GM21619 (cell line): ENCODE data around the gene PRPSAP2.
"Not testable (repeated sequence)": the region's sequence is repeated elsewhere in the genome, so short reads cannot be mapped to it uniquely, and the experiment has no call there.

Experiments
- ATAC-seq: cut with Tn5 transposase; IDR thresholded peaks from one replicate; pipeline ENCODE4 v1.9.1; 2021; ENCODE audit not compliant: unreplicated experiment

PRPSAP2 gene

DNA sequence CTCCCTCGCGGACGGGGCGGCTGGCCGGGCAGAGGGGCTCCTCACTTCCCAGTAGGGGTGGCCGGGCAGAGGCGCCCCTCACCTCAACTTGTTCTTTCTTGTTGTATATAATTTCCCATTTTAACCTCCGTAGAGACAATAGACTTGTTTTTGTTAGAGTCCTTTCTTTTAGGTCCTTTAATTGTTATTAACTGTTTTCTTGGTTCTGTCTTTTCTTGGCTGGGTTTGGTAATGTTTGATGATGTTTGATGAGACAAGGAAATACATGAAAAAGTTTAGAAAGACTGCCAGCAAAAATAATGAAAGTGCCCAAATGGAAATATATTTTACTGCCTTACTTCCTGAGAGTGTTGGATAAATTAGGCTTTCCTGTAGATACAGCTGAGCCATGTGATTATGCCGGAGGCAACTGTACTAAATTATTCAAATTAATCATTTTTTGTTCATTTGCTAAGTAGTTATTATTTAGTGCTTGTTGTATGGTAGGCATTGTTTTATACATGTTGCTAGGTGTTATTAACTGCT, 30.9 kb downstream of the PRPSAP2 start:
- ATAC-seq: no peak

GRCh38 chr17:18889658-18890057, 31.7 kb downstream of the PRPSAP2 start:
- ATAC-seq: no peak

DNA sequence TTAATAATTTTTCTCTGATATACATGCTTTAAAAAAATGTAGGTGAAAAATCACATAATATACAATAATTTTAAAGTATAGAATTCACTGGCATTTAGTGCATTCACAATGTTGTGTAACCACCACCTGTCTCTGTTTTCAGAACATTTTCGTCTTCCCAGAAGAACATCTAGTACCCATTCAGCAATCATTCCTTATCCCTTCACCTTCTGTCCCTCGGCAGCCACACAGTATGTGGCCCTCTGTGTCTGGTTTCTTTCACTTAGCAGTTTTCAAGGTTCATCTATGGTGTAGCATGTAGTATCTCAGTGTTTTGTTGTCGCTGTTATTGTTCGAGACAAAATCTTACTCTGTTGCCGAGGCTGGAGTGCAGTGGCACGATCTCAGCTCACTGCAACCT, 33.6 kb downstream of the PRPSAP2 start:
- no peak for ATAC-seq

DNA sequence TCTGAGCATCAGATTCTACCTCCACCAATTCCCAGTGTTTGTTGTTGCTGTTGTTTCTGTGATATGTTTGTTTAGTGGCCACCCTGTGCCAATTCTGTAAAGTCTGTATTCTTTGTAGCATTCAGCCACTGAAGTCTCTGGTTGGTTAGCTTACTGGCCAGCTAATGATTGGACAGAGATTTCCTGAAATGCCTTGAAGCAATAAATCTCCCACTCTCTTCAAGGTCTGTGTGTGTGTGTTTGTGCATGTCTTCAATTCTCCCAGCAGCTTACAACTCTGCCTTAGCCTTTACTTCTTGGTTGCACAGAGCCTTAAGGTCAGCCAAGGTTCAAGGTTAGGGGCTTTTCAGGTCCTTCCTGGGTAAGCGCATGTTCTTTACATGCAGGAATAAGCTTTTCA, 38.2 kb downstream of the PRPSAP2 start:
- ATAC-seq: no peak

DNA sequence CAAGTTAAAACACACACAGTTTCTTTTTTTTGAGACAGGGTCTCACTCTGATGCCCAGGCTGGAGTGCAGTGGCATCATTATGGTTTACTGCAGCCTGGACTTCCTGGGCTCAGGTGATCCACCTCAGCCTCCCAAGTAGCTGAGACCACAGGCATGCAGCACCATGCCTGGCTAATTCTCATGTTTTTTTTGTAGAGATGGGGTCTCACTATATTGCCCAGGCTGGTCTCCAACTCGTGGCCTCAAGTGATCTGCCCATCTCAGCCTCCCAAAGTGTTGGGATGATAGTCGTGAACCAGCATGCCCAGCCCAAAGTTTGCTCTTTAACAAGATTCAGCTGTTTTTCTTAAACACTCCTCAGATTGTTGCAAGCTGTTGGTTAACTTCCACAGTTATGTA, 39.0 kb downstream of the PRPSAP2 start:
- no peak for ATAC-seq

- ATAC-seq: no peak
These were observed 46.6 kb downstream of the PRPSAP2 start for GRCh38 chr17:18904482-18904881.

DNA sequence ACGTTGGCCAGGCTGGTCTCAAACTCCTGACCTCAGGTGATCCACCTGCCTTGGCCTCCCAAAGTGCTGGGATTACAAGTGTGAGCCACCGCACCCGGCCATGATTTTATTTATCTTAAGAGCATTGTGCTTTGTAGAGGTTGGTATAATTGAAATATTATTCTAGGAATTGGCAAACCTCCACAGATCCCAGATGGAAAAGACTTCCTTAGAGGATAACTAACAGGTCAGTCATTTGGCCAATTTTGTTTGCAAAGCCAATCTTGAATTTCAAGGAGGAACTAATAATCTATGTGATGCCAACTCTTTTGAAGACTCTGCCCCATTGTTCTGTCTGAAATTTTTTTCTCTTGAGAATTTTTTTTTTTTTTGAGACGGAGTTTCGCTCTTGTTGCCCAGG, 47.3 kb downstream of the PRPSAP2 start:
- no peak for ATAC-seq

DNA sequence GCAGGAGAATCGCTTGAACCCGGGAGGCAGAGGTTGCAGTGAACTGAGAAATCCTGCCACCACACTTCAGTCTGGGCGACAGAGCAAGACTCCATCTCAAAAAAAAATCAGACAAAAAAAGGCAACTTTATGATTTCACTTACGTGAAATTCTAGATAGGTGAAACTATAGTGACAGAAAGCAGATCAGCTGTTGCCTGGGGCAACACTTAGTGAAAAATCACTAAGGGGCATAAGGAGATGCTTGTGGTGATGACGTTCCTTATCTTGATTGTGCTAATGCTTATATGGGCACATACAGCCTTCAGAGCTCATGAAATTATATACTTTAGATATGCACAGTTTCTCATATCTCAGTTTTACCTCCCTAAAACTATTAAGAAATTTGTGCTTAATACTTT, 52.4 kb downstream of the PRPSAP2 start:
- no peak for ATAC-seq

DNA sequence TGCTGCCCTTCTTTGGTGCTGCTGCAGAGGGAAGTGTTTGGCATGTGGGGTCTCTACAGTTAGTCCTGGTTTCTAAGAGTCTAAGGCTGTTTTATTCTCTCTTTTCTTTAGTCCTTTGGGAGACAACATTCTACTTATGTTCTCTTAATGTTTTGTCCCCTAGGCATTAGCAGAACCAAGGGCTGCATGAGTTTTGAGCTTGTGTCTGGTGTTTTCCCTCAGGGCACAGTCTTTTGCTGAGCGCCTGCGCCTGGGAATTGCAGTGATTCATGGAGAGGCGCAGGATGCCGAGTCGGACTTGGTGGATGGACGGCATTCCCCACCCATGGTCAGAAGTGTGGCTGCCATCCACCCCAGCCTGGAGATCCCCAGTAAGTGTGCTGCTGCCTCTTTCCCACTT, 53.0 kb downstream of the PRPSAP2 start:
- ATAC-seq: no peak

GRCh38 chr17:18916816-18917500, 59.0 kb downstream of the PRPSAP2 start:
- no peak for ATAC-seq

DNA sequence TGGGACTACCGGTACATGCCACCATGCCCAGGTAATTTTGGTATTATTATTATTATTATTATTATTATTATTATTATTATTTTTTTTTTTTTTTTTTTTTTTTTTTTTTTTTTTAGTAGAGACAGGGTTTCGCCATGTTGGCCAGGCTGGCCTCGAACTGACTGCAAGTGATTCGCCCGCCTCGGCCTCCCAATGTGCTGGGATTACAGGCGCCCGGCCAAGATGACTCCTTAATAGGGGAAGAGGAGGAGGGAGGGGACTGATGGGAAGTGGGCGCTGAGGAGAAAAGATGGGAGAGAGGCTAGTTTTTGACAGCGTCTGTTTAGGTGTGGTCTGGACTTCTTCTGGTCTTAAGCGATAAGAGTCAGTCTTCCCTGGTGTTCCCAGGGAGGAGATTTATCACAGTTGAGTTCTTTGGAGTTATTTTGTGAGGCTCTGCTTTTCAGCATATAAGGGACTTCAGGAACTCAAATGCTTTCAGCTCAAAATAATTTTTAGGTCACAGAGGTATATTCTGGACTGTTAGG, 59.6 kb downstream of the PRPSAP2 start:
- no peak for ATAC-seq

DNA sequence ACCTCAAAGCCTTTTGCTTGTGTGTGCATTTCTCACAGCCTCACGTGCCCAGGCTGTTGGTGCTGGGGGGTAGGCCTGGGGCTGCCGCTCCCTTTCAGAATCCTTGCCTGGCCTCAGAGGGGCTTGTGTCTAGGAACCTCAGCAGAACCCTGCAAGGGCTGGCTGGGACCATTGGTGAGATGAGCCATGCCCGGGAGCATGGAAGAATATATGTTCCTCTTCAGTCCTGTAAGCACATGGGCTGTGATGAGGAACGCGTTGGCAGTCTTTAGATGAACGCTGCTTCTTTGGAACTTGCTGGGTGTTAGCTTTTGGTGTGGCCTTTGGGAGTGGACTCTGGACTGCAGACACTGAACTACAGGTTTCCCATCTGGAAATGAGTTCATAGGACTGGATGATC, 62.0 kb downstream of the PRPSAP2 start:
- no peak for ATAC-seq

GRCh38 chr17:18920911-18921441, 63.0 kb downstream of the PRPSAP2 start:
- peak; percentile 31 for ATAC-seq

- ATAC-seq: no peak
These were observed 63.6 kb downstream of the PRPSAP2 start for GRCh38 chr17:18921485-18921884.

- ATAC-seq: peak; percentile 64
These were observed 64.1 kb downstream of the PRPSAP2 start for GRCh38 chr17:18921912-18922451.

- ATAC-seq: not testable (repeated sequence)
These were observed 64.7 kb downstream of the PRPSAP2 start for GRCh38 chr17:18922596-18922995.

DNA sequence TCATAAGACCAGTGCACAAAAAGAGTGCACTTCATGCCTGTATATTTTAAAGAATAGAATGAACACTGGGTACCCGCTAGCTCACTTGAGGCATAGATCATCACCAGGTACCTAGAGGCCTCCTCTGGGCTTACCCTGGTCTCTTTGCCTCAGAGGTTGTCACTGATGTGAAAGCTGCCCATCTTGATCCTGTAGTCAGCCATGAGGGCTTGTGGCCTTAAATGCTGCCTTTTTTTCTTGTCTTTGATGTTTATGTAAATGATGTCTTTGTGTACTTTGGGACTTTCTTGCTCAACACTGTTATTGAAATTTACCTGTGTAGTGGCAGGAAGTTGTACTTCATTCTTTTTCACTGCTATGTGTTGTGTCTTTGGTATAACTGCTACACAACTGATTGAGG, 67.3 kb downstream of the PRPSAP2 start:
- no peak for ATAC-seq

GRCh38 chr17:18928628-18929125, 70.7 kb downstream of the PRPSAP2 start:
- no peak for ATAC-seq

GRCh38 chr17:18932360-18933055, 74.6 kb downstream of the PRPSAP2 start:
- ATAC-seq: no peak

DNA sequence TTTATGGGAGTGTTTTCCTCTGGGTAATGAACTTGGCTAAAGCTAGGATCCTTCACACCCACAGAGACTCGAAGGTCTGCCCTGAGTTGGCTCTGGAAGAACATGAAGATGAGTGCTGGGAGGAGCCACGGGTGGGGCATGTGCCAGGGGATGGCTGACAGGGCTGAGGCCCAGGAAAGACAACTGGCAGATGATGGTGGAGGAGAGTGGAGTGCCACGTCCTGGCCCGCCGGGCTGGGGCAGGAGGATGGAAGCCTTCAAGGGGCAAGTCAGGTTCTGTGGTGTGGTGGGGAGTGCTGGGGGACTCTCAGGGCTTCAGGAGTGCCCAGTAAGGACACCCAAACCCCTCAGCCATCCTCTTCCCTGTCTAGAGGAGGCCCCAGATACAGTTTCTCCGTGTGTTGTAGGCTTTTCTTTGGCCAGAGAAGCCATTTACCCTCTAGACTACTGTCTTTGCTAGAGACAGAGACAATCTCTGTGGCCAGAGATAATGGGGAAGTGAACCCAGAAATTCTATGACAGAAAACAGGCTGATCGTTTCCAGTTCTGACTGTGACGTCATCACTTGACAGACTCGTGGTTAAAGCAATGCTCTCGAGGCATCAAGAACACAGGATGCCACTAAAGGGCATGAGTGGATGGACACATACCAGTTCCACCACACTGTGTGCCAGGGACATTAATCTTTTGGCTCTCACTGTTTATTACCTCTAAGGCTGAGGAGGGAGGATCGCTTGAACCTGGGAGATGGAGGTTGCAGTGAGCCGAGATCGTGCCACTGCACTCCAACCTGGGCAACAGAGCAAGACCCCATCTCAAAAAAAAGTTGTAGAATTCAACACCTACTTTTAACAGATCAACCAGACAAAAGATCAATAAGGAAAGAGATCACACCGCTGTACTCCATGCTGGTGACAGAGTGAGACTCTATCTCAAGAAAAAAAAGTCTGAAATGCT, 75.4 kb downstream of the PRPSAP2 start:
- no peak for ATAC-seq
